PFSK-1 (cell line): ENCODE data around the gene USP32.

Experiments used
- FOXP2 ChIP-seq: optimal IDR thresholded peaks from 2 replicates; pipeline ENCODE3; 2011; ENCODE audit warnings: borderline replicate concordance, control low read depth, inconsistent platforms; ENCODE audit not compliant: insufficient read depth; ENCODE audit errors: extremely low read length, extremely low read depth
- POLR2AphosphoS5 ChIP-seq: IDR thresholded peaks from 2 replicates; pipeline ENCODE4 v1.6.1; 2012; ENCODE audit warnings: low read depth, mild to moderate bottlenecking, control low read depth, low read length, moderate library complexity
- SIN3A ChIP-seq: IDR thresholded peaks from 2 replicates; pipeline ENCODE4 v1.6.1; 2012; ENCODE audit warnings: mild to moderate bottlenecking, low read length, moderate library complexity, borderline replicate concordance; ENCODE audit not compliant: insufficient read depth
- TAF1 ChIP-seq: IDR thresholded peaks from 2 replicates; pipeline ENCODE4 v1.6.1; 2012; ENCODE audit warnings: low read length, control low read depth, borderline replicate concordance; ENCODE audit not compliant: insufficient read depth
- TF ChIP-seq, protein P1 (sequence below), 2 experiments: IDR thresholded peaks; 2 replicates each; pipeline versions ENCODE4 v1.6.1 to v1.8.0; 2011 to 2012; ENCODE audit warnings: low read depth in 2 of 2, low read length in 2 of 2, control low read depth in 1 of 2, inconsistent platforms in 1 of 2, mild to moderate bottlenecking in 1 of 2, moderate library complexity in 1 of 2; ENCODE audit not compliant: insufficient read depth in 1 of 2

Gene USP32

DNA sequence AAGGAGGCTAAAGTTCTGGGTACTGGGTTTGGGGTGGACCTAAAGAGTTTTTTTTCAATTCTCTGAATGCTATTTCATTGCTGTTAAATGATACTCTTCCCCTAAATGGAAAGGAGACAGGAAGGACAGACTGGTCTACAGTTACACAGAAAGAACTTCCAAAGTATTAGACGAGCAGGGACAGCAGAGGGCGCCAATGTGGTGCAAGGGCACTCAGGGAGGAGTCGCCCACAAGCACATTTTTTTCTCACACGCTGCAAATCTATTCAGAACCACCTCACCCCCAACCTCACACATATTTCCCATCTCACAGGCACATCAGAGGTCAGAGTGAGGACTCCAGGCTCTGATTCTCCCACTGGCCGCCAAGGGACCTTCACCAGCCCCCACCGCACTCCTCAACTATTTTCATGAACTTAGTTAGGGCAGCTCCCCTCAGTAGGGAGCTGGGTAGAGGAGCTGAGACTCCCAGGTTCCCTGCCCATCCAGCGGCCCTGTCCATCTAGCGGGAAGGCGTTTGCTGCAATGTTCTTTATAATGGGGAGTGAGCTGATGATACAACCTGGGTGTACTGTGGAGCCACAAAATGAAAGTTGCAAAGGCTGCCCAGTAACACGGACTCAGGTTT lies 248.9 kb downstream of the USP32 start:
- no peak for TF ChIP-seq SIN3A
- TF ChIP-seq, protein P1, sequence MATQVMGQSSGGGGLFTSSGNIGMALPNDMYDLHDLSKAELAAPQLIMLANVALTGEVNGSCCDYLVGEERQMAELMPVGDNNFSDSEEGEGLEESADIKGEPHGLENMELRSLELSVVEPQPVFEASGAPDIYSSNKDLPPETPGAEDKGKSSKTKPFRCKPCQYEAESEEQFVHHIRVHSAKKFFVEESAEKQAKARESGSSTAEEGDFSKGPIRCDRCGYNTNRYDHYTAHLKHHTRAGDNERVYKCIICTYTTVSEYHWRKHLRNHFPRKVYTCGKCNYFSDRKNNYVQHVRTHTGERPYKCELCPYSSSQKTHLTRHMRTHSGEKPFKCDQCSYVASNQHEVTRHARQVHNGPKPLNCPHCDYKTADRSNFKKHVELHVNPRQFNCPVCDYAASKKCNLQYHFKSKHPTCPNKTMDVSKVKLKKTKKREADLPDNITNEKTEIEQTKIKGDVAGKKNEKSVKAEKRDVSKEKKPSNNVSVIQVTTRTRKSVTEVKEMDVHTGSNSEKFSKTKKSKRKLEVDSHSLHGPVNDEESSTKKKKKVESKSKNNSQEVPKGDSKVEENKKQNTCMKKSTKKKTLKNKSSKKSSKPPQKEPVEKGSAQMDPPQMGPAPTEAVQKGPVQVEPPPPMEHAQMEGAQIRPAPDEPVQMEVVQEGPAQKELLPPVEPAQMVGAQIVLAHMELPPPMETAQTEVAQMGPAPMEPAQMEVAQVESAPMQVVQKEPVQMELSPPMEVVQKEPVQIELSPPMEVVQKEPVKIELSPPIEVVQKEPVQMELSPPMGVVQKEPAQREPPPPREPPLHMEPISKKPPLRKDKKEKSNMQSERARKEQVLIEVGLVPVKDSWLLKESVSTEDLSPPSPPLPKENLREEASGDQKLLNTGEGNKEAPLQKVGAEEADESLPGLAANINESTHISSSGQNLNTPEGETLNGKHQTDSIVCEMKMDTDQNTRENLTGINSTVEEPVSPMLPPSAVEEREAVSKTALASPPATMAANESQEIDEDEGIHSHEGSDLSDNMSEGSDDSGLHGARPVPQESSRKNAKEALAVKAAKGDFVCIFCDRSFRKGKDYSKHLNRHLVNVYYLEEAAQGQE (IDR thresholded peaks at IDR 0.05; ENCODE audit: insufficient read depth in 1 of 2, low read depth in 2 of 2, low read length in 2 of 2) = peak; percentile 23 to 65; a peak in 1 of 4 replicates

DNA sequence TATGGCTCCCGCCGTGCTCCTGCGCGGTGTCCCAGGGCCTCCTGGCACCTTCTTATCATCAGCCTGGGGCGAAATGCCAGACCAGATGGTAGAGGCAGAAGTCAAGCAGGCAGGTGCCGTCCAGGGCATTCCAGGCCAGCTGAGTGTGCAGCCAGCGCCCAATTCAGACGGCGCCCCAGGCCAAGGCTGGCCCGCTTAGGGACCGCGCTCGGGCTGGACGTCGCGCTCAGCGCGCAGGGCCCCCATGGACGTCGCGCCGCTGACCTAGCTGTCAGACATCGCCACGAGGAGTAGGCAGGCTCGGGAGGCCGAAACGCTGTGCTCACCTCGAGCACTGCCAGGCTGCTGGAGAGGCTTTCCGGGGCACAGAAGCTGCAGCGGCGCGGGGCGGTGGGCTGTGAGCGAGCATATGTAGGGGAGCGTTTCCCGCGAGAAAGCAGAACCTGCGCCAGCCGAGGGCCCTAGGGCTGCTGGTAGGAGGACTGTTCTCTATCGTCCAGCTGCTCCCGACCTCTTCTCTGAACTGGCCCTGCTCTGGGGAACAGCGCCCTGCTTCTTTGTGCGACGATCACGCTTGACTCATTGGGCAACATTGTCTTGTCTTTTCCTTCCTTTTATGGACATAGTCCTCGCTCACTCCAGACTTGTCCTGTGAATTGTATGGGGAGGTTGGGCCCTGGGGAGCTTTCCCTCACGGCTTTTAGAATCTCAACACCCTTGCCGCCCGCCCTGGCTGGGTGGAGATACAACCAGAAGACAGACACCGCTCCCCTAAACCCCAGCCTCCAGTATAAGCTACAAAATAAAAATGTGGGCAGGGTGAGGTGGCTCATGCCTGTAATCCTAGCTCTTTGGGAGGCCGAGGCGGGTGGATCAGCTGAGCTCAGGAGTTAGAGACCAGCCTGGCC lies 250.6 kb downstream of the USP32 start:
- TF ChIP-seq, protein P1 (IDR thresholded peaks at IDR 0.05; ENCODE audit: insufficient read depth in 1 of 2, low read depth in 2 of 2, low read length in 2 of 2) = no peak
- TF ChIP-seq FOXP2 = no peak
- TF ChIP-seq SIN3A = no peak
- no peak for TF ChIP-seq TAF1
- TF ChIP-seq POLR2AphosphoS5 = no peak

DNA sequence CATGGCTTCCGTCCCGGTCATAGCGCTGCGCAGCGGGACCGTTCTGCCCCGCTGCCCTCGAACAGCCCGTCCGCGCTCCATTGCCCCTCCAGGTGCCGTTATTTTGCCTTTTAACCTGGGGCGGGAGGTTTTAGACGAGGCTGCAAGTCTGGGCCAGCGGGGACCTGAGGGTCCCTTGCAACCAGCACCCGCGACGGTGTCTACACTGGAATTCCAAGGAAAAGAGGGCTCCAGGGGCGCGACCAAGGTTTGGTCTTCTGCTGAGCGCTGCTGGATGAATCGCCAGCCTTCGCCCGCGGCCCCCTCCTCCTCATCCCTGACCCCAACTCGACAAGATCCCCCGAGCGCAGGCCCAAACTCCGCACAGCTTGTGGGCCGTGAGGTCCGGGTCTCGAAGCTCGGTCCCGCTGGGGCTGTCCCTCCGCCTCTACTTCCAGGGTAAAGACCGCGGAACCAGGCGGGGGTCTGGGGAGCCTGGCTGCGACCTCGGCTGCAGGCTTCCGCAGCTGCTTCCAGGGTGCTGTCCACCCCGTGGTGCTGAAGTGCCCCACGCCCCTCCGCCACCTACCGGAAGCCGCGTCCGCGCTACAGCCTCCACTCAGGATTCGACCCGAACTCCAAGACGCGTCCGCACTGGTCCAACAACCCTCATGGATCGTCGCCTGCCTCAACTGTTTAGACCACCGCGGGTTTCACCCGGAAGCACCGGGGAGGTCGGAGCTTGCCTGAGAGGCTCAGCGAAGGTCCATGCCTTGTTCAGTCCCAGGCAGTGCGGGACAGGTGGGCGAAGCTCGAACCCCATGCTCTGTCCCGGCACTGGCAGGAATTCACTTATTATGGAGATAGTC lies 252.3 kb downstream of the USP32 start:
- TF ChIP-seq, protein P1 (IDR thresholded peaks at IDR 0.05; ENCODE audit: insufficient read depth in 1 of 2, low read depth in 2 of 2, low read length in 2 of 2) = peak; percentile 100
- TF ChIP-seq SIN3A (peak; percentile 100), FOXP2 (peak; percentile 83), POLR2AphosphoS5 (no peak)

DNA sequence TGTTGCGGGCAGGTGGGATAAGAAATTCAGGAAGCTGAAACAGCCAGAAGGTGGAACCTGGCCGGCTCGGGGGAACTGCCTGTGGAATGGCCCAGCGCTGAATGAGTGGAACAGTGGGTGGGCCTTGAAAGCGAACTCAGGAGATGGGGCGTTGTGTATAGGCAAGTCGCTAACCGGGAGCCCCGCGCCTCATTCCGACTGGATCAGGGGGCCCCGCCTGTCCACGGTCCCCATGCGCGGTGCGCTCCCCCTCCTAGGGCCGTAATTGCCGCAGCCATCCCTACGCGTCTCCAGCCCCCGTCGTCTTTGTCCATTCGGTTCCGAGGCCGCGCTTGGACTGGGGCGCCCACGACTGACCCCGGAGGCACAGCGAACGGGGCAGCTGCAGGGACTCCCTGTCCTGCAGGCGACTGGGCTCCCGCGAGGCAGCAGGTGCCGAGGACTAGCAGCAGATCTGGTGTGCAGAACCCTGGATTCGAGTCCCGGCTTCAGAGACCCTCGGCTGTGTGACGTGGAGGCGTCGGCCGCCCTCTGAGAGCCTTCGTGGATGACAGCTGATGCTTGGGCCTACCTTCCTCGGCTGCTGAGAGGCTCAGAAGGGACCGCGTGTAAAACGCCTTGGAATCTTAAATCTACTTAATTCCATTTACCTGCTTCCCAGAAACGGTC lies 253.0 kb downstream of the USP32 start:
- TF ChIP-seq FOXP2 = no peak
- TF ChIP-seq, protein P1 (IDR thresholded peaks at IDR 0.05; ENCODE audit: insufficient read depth in 1 of 2, low read depth in 2 of 2, low read length in 2 of 2) = 0 out of 4 replicates have a peak, but pooled peaks of 1 of the 2 experiments have one; percentile 11
